Osteoblast (primary cell): ENCODE measurements around the gene ARMC6. TPM values are rescaled to one million over a fixed set of nuclear protein-coding genes. Genes with fewer than 3 reads are reported as not detected.

ENCODE experiments used
- DNase-seq: peaks from one replicate; pipeline ENCODE4 v3.0.0; 2011; ENCODE audit warnings: low spot score, mixed read lengths; ENCODE audit not compliant: insufficient read length; ENCODE audit errors: missing footprints
- H2AFZ ChIP-seq: 2 replicates; pipeline ENCODE4 v1.6.0; 2011; ENCODE audit warnings: mild to moderate bottlenecking, low read length
- H3K27ac ChIP-seq: 2 replicates; pipeline ENCODE4 v1.5.1; 2011; ENCODE audit warnings: mild to moderate bottlenecking, low read depth, low read length, moderate library complexity
- H3K27me3 ChIP-seq: 2 replicates; pipeline ENCODE4 v1.6.0; 2012; ENCODE audit warnings: mild to moderate bottlenecking, control low read depth, inconsistent platforms, low read length, moderate library complexity; ENCODE audit not compliant: insufficient read depth
- H3K36me3 ChIP-seq: 2 replicates; pipeline ENCODE4 v1.5.1; 2011; ENCODE audit warnings: mild to moderate bottlenecking, low read length, control low read depth, moderate library complexity; ENCODE audit not compliant: insufficient read depth
- H3K4me1 ChIP-seq: 2 replicates; pipeline ENCODE4 v1.5.1; 2011; ENCODE audit warnings: mild to moderate bottlenecking, low read length, control low read depth, moderate library complexity; ENCODE audit not compliant: insufficient read depth
- H3K4me2 ChIP-seq: 2 replicates; pipeline ENCODE4 v1.6.0; 2011; ENCODE audit warnings: mild to moderate bottlenecking, low read length; ENCODE audit not compliant: insufficient read depth
- H3K4me3 ChIP-seq: fragments of 200-600 bp; sonication (generic); 3 replicates; pipeline ENCODE4 v1.5.1; 2012; ENCODE audit warnings: mild to moderate bottlenecking, low read length, inconsistent platforms; ENCODE audit not compliant: insufficient read depth
- H3K79me2 ChIP-seq: 2 replicates; pipeline ENCODE4 v1.6.0; 2012; ENCODE audit warnings: mild to moderate bottlenecking, low read length, control low read depth, inconsistent platforms; ENCODE audit not compliant: insufficient read depth
- H3K9me3 ChIP-seq: 2 replicates; pipeline ENCODE4 v1.5.1; 2011; ENCODE audit warnings: low read depth, low read length, control low read depth
- H4K20me1 ChIP-seq: 2 replicates; pipeline ENCODE4 v1.6.0; 2012; ENCODE audit warnings: mild to moderate bottlenecking, low read length, control low read depth; ENCODE audit not compliant: insufficient read depth
- total RNA-seq: library from RNA; depleted of rRNA; stranded (reverse); fragments of >200 nt; gene quantifications from 2 replicates; pipeline ENCODE4 v1.2.3, GENCODE V29; 2012
- TF ChIP-seq, protein P1 (sequence below): IDR thresholded peaks from 2 replicates; pipeline ENCODE4 v1.5.1; 2011; ENCODE audit warnings: mild to moderate bottlenecking, low read depth, low read length, moderate library complexity; ENCODE audit errors: extremely low read depth

ARMC6 gene
- total RNA-seq, result 30.9 and 38.4 TPM in 2 replicates

- DNase-seq, result peak; percentile 100
- Histone ChIP-seq H3K4me3 (peak within 1 kb of the TSS; percentile 94), H3K27ac (peak within 1 kb of the TSS; percentile 81), H3K9me3 (no peaks in the 10 kb centered on the region), H3K36me3 (peaks cover 22% of the 10 kb centered on the region), H3K27me3 (no peaks in the 10 kb centered on the region), H2AFZ (peak within 1 kb of the TSS; percentile 96), H4K20me1 (peaks cover 36% of the 10 kb centered on the region), H3K79me2 (peaks cover 85% of the 10 kb centered on the region), H3K4me1 (peaks cover 19% of the 10 kb centered on the region), H3K4me2 (peak within 1 kb of the TSS; percentile 100)
- TF ChIP-seq, protein P1, sequence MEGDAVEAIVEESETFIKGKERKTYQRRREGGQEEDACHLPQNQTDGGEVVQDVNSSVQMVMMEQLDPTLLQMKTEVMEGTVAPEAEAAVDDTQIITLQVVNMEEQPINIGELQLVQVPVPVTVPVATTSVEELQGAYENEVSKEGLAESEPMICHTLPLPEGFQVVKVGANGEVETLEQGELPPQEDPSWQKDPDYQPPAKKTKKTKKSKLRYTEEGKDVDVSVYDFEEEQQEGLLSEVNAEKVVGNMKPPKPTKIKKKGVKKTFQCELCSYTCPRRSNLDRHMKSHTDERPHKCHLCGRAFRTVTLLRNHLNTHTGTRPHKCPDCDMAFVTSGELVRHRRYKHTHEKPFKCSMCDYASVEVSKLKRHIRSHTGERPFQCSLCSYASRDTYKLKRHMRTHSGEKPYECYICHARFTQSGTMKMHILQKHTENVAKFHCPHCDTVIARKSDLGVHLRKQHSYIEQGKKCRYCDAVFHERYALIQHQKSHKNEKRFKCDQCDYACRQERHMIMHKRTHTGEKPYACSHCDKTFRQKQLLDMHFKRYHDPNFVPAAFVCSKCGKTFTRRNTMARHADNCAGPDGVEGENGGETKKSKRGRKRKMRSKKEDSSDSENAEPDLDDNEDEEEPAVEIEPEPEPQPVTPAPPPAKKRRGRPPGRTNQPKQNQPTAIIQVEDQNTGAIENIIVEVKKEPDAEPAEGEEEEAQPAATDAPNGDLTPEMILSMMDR, result no peak
These were observed at the start of gene ARMC6, which contains the start of gene SUGP2 for GRCh38 chr19:19033426-19034203. ARMC6 (plus strand) TSS chr19:19033603; CDS start chr19:19034210, 607 bp downstream. SUGP2 (minus strand) TSS chr19:19033517; CDS start chr19:19031071, 2,446 bp downstream.

GRCh38 chr19:18984251-18984650, 49.2 kb upstream of the ARMC6 start:
- TF ChIP-seq, protein P1, result no peak
- Histone ChIP-seq H3K4me3 (no peak overlapping the region), H3K36me3 (no peaks in the 10 kb centered on the region), H3K79me2 (no peaks in the 10 kb centered on the region), H4K20me1 (no peaks in the 10 kb centered on the region), H3K27me3 (peaks cover 11% of the 10 kb centered on the region), H3K4me2 (no peak overlapping the region), H3K27ac (no peak overlapping the region), H2AFZ (no peak overlapping the region), H3K4me1 (no peaks in the 10 kb centered on the region), H3K9me3 (no peaks in the 10 kb centered on the region)
- no peak for DNase-seq

- Histone ChIP-seq H3K9me3 (no peaks in the 10 kb centered on the region), H3K27ac (no peak overlapping the region), H2AFZ (no peak overlapping the region), H4K20me1 (no peaks in the 10 kb centered on the region), H3K4me2 (no peak overlapping the region), H3K4me3 (no peak overlapping the region), H3K4me1 (no peaks in the 10 kb centered on the region), H3K79me2 (no peaks in the 10 kb centered on the region), H3K36me3 (no peaks in the 10 kb centered on the region), H3K27me3 (peaks cover 11% of the 10 kb centered on the region)
- peak; percentile 17 for DNase-seq
- TF ChIP-seq, protein P1, result no peak
These were observed 48.1 kb upstream of the ARMC6 start for GRCh38 chr19:18985257-18985656.

DNA sequence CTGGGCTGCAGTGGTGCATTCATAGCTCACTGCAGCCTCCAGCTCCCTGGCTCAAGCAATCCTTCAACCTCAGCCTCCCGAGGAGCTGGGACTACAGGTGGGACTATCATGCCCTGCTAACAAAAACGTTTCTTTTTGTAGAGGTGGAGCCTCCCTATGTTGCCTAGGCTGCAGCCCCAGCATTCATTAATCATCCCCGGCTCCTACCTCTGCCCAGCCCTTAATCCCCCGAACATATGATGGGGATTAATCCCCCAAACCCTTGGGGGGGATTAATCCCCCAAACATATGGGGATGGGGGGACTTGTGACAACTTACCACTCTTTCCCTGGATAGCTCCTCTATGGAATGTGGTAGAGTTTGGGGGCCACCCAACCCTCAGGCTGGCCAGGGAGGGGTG, 45.9 kb upstream of the ARMC6 start:
- no peak overlapping the region for H3K4me3 ChIP-seq
- no peaks in the 10 kb centered on the region for H3K4me1 ChIP-seq
- H3K79me2 ChIP-seq, result no peaks in the 10 kb centered on the region
- peaks cover 9% of the 10 kb centered on the region for H3K36me3 ChIP-seq
- no peaks in the 10 kb centered on the region for H4K20me1 ChIP-seq
- H3K4me2 ChIP-seq, result no peak overlapping the region
- no peak overlapping the region for H2AFZ ChIP-seq
- no peak overlapping the region for H3K27ac ChIP-seq
- TF ChIP-seq, protein P1, result no peak
- H3K27me3 ChIP-seq, result peaks cover 10% of the 10 kb centered on the region
- H3K9me3 ChIP-seq, result no peaks in the 10 kb centered on the region
- DNase-seq, result no peak
